Uterus (tissue), 4 donors: ENCODE results near the gene PCDH10. TPM values are rescaled to one million over a fixed set of nuclear protein-coding genes. Genes with fewer than 3 reads are reported as not detected.

Source experiments
- DNase-seq, 2 donors: peaks; one replicate each; pipeline ENCODE4 v3.0.0-alpha.2; 2019 to 2020
- H3K27ac ChIP-seq, 2 donors: fragments of 200-600 bp; sonication (generic); 1 replicate in 1 of 2; 2 replicates in 1 of 2; pipeline ENCODE4 v1.5.1; 2016 to 2018
- H3K27me3 ChIP-seq, 2 donors: fragments of 200-600 bp; sonication (generic); one replicate each; pipeline ENCODE4 v1.5.1; 2018 to 2019; ENCODE audit warnings: control low read depth in 1 of 2
- H3K36me3 ChIP-seq, 2 donors: fragments of 200-600 bp; sonication (generic); one replicate each; pipeline ENCODE4 v1.5.1; 2019; ENCODE audit warnings: control low read depth in 1 of 2
- H3K4me1 ChIP-seq, 2 donors: fragments of 200-600 bp; sonication (generic); one replicate each; pipeline ENCODE4 v1.5.1; 2018 to 2019; ENCODE audit warnings: control low read depth in 1 of 2
- H3K4me3 ChIP-seq, 2 donors: fragments of 200-600 bp; sonication (generic); 1 replicate in 1 of 2; 2 replicates in 1 of 2; pipeline ENCODE4 v1.5.1; 2018 to 2019; ENCODE audit warnings: mild to moderate bottlenecking in 1 of 2
- H3K9me3 ChIP-seq, 2 donors: fragments of 200-600 bp; sonication (generic); one replicate each; pipeline ENCODE4 v1.5.1; 2019; ENCODE audit warnings: control low read depth in 1 of 2
- CTCF ChIP-seq, 4 experiments: fragments of 200-600 bp in 2 of 4; fragments of 450-650 bp in 2 of 4; sonication (generic) in 2 of 4; IDR thresholded peaks; one replicate each; pipeline ENCODE4 v1.5.1; 2016 to 2019; ENCODE audit warnings: antibody characterized with exemption in 4 of 4, mild to moderate bottlenecking in 2 of 4, moderate library complexity in 1 of 4
- POLR2A ChIP-seq, 2 donors: fragments of 450-650 bp; IDR thresholded peaks; one replicate each; pipeline ENCODE4 v1.6.1; 2016; ENCODE audit warnings: antibody characterized with exemption in 2 of 2, mild to moderate bottlenecking in 1 of 2, moderate library complexity in 1 of 2
- intact Hi-C: fragments of 100-400 bp; cut with DNase I; formaldehyde crosslinking; loops from one replicate; pipeline ENCODE4 v1.15.1; 2023; ENCODE audit warnings: low total_unique reads
- total RNA-seq, 4 donors: library from RNA; depleted of rRNA in 3 of 4; stranded (reverse); fragments of >200 nt in 3 of 4; gene quantifications; one replicate each; pipeline versions ENCODE4 v1.1.0 to v1.2.4, GENCODE V29; 2014 to 2023
- donor health status: DM: yes; HTN: yes; CAD: no.

PCDH10 gene
- total RNA-seq, 4 donors from 2014 or later: 0.29 to 19.6 (median 3.1) TPM; not detected in 1

- TF ChIP-seq CTCF (IDR thresholded peaks at IDR 0.05) (no peak), POLR2A (IDR thresholded peaks at IDR 0.05) (no peak)
- H3K36me3 ChIP-seq: no peaks in the 10 kb centered on the region
- H3K4me3 ChIP-seq: no peak overlapping the region
- no peaks in the 10 kb centered on the region for H3K4me1 ChIP-seq
- no peak for DNase-seq
- H3K27me3 ChIP-seq: no peaks in the 10 kb centered on the region
- intact Hi-C loops: no loop called here
- no peaks in the 10 kb centered on the region for H3K9me3 ChIP-seq
- H3K27ac ChIP-seq: no peak overlapping the region
These were observed 12.3 kb upstream of the PCDH10 start for GRCh38 chr4:133136833-133137232.

GRCh38 chr4:133137571-133137970 lies 11.5 kb upstream of the PCDH10 start:
- Histone ChIP-seq H3K36me3 (no peaks in the 10 kb centered on the region), H3K4me3 (no peak overlapping the region), H3K27ac (no peak overlapping the region), H3K4me1 (no peaks in the 10 kb centered on the region), H3K27me3 (peaks cover 0 to 3% of the 10 kb centered on the region in 2 donors), H3K9me3 (no peaks in the 10 kb centered on the region)
- DNase-seq: no peak
- TF ChIP-seq CTCF (IDR thresholded peaks at IDR 0.05): no peak
- TF ChIP-seq POLR2A (IDR thresholded peaks at IDR 0.05): no peak
- intact Hi-C loops: no loop called here

GRCh38 chr4:133143775-133144430 lies 5.2 kb upstream of the PCDH10 start:
- Histone ChIP-seq H3K9me3 (no peaks in the 10 kb centered on the region), H3K36me3 (no peaks in the 10 kb centered on the region), H3K4me1 (no peaks in the 10 kb centered on the region), H3K27ac (no peak overlapping the region), H3K27me3 (peaks cover 0 to 18% of the 10 kb centered on the region in 2 donors), H3K4me3 (no peak overlapping the region)
- intact Hi-C loops: no loop called here
- DNase-seq: no peak
- TF ChIP-seq CTCF (IDR thresholded peaks at IDR 0.05) (no peak), POLR2A (IDR thresholded peaks at IDR 0.05) (no peak)

- intact Hi-C loops: no loop called here
- H3K4me3 ChIP-seq: no peak overlapping the region
- TF ChIP-seq CTCF (IDR thresholded peaks at IDR 0.05) (no peak), POLR2A (IDR thresholded peaks at IDR 0.05) (no peak)
These were observed 3.9 kb upstream of the PCDH10 start for GRCh38 chr4:133145241-133145640.

GRCh38 chr4:133145758-133146573 lies 3.1 kb upstream of the PCDH10 start:
- no peak overlapping the region for H3K27ac ChIP-seq
- DNase-seq: no peak
- H3K4me1 ChIP-seq: peaks cover 0 to 14% of the 10 kb centered on the region in 2 donors
- no peaks in the 10 kb centered on the region for H3K9me3 ChIP-seq
- intact Hi-C loops: no loop called here
- peaks cover 0 to 28% of the 10 kb centered on the region in 2 donors for H3K27me3 ChIP-seq
- TF ChIP-seq CTCF (IDR thresholded peaks at IDR 0.05) (no peak), POLR2A (IDR thresholded peaks at IDR 0.05) (no peak)
- no peaks in the 10 kb centered on the region for H3K36me3 ChIP-seq
- no peak overlapping the region for H3K4me3 ChIP-seq

More at GRCh38 chr4:133145241-133145640, 3.9 kb upstream of the PCDH10 start:
- Histone ChIP-seq H3K27me3 (peaks cover 0 to 20% of the 10 kb centered on the region in 2 donors), H3K36me3 (no peaks in the 10 kb centered on the region), H3K4me1 (peaks cover 0 to 7% of the 10 kb centered on the region in 2 donors), H3K9me3 (no peaks in the 10 kb centered on the region), H3K27ac (no peak overlapping the region)
- no peak for DNase-seq
